ENCODE results near the gene DENND10. TPM values are rescaled to one million over a fixed set of nuclear protein-coding genes. Genes with fewer than 3 reads are reported as not detected.

The DENND10 gene, protein sequence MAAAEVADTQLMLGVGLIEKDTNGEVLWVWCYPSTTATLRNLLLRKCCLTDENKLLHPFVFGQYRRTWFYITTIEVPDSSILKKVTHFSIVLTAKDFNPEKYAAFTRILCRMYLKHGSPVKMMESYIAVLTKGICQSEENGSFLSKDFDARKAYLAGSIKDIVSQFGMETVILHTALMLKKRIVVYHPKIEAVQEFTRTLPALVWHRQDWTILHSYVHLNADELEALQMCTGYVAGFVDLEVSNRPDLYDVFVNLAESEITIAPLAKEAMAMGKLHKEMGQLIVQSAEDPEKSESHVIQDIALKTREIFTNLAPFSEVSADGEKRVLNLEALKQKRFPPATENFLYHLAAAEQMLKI
- total RNA-seq (2021) (58.7 to 60.6 TPM (median 59.0 TPM) in 3 replicates), Bru-seq, nascent RNA (percentile 71 among the genes with signal in this experiment)
- long read RNA-seq, experiment 1, transcript FAM45A-201 (9 exons, 1,648 nt), result major isoform, 111 of 221 reads
- long read RNA-seq, experiment 1, partial matches to known transcripts, result 15 of 221 reads
- long read RNA-seq, experiment 1, other reads (novel, unspliced or antisense), result 93 of 221 reads
- long read RNA-seq, experiment 2, transcript FAM45A-201 (9 exons, 1,648 nt), result major isoform, 16 of 55 reads
- long read RNA-seq, experiment 2, partial matches to known transcripts, result 12 of 55 reads
- long read RNA-seq, experiment 2, other reads (novel, unspliced or antisense), result 26 of 55 reads
- long read RNA-seq, experiment 3, transcript FAM45A-201 (9 exons, 1,648 nt), result major isoform, 129 of 253 reads
- long read RNA-seq, experiment 3, partial matches to known transcripts, result 4 of 253 reads
- long read RNA-seq, experiment 3, other reads (novel, unspliced or antisense), result 119 of 253 reads

DNA sequence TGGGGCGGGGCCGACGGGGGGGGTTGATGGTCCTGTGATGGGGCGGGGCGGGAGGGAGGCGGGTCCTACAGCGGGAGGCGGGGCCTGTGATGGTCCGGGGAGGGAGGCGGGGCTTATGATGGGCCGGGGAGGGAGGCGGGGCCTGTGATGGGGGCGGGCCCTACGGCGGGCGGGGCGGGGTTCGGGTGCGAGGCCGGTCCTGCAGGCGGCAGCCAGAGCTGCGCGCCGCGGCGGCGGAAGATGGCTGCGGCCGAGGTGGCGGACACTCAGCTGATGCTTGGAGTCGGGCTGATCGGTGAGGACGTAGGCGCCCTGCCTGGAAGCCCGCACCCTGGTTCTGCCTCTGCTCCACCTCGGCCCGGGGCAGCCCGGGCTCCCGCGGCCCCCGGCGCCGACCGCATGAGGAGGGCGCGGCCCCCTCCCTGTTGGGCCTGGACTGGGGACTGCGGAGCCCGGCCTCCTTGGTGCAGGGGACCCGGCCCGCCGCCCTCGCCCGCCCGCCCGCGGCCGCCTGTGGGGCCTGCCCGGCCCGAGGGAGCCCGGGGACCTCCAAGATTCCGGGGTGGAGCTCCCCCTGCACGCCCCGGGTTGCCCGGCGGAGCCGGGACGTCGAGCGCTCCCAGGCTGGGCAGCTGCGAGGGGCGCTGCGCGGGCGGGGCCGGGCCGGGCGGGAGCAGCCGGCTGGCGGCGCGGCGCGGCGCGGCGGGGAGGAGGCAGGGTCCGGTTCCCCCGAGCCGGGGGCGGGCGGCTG lies at the start of gene DENND10:
DENND10 (plus strand) TSS at position 211 of the 751 bp plus-strand sequence; CDS start at position 241, 30 bp downstream.
- peak; percentile 85 for ATAC-seq
- ChIA-PET POLR2A (interaction anchor here (1.0 to 1.2 kb wide), 4 partner anchors 22 to 75 kb away, joined by 3 to 4 read pairs (median 3); partner anchors contain the start of genes EIF3A and NANOS1), CTCF (interaction anchor here (0.9 to 2.3 kb wide), 4 partner anchors 19 to 106 kb away, joined by 3 to 9 read pairs (median 6); no protein-coding TSS in a partner anchor)
- TF ChIP-seq TP53 (CRISPR knock-in tag; IDR thresholded peaks at IDR 0.05) (peak; percentile 79; the same call in 1 of the 2 replicates), SP1 (CRISPR knock-in tag; conservative IDR thresholded peaks at IDR 0.05) (peak; percentile 83), ZNF232 (CRISPR knock-in tag; IDR thresholded peaks at IDR 0.05) (no peak), MYBL2 (CRISPR knock-in tag; IDR thresholded peaks at IDR 0.05) (peak; percentile 49; the same call in 1 of the 2 replicates), TEAD1 (CRISPR knock-in tag; IDR thresholded peaks at IDR 0.05) (peak; percentile 58; the same call in 1 of the 2 replicates), JUN (CRISPR knock-in tag; IDR thresholded peaks at IDR 0.05) (no peak), ETV6 (CRISPR knock-in tag; IDR thresholded peaks at IDR 0.05) (peak; percentile 62; the same call in 1 of the 2 replicates), GABPB1 (CRISPR knock-in tag; IDR thresholded peaks at IDR 0.05) (peak; percentile 34; the same call in 1 of the 2 replicates)
- TF ChIP-seq, protein P1, sequence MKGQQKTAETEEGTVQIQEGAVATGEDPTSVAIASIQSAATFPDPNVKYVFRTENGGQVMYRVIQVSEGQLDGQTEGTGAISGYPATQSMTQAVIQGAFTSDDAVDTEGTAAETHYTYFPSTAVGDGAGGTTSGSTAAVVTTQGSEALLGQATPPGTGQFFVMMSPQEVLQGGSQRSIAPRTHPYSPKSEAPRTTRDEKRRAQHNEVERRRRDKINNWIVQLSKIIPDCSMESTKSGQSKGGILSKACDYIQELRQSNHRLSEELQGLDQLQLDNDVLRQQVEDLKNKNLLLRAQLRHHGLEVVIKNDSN (CRISPR knock-in tag; IDR thresholded peaks at IDR 0.05), result 0 out of 2 replicates have a peak, but pooled peaks have one; percentile 30
- TF ChIP-seq, protein P2, sequence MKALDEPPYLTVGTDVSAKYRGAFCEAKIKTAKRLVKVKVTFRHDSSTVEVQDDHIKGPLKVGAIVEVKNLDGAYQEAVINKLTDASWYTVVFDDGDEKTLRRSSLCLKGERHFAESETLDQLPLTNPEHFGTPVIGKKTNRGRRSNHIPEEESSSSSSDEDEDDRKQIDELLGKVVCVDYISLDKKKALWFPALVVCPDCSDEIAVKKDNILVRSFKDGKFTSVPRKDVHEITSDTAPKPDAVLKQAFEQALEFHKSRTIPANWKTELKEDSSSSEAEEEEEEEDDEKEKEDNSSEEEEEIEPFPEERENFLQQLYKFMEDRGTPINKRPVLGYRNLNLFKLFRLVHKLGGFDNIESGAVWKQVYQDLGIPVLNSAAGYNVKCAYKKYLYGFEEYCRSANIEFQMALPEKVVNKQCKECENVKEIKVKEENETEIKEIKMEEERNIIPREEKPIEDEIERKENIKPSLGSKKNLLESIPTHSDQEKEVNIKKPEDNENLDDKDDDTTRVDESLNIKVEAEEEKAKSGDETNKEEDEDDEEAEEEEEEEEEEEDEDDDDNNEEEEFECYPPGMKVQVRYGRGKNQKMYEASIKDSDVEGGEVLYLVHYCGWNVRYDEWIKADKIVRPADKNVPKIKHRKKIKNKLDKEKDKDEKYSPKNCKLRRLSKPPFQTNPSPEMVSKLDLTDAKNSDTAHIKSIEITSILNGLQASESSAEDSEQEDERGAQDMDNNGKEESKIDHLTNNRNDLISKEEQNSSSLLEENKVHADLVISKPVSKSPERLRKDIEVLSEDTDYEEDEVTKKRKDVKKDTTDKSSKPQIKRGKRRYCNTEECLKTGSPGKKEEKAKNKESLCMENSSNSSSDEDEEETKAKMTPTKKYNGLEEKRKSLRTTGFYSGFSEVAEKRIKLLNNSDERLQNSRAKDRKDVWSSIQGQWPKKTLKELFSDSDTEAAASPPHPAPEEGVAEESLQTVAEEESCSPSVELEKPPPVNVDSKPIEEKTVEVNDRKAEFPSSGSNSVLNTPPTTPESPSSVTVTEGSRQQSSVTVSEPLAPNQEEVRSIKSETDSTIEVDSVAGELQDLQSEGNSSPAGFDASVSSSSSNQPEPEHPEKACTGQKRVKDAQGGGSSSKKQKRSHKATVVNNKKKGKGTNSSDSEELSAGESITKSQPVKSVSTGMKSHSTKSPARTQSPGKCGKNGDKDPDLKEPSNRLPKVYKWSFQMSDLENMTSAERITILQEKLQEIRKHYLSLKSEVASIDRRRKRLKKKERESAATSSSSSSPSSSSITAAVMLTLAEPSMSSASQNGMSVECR (CRISPR knock-in tag; IDR thresholded peaks at IDR 0.05; ENCODE audit: borderline replicate concordance), result 0 out of 2 replicates have a peak, but pooled peaks have one; percentile 29
- TF ChIP-seq, protein P3, sequence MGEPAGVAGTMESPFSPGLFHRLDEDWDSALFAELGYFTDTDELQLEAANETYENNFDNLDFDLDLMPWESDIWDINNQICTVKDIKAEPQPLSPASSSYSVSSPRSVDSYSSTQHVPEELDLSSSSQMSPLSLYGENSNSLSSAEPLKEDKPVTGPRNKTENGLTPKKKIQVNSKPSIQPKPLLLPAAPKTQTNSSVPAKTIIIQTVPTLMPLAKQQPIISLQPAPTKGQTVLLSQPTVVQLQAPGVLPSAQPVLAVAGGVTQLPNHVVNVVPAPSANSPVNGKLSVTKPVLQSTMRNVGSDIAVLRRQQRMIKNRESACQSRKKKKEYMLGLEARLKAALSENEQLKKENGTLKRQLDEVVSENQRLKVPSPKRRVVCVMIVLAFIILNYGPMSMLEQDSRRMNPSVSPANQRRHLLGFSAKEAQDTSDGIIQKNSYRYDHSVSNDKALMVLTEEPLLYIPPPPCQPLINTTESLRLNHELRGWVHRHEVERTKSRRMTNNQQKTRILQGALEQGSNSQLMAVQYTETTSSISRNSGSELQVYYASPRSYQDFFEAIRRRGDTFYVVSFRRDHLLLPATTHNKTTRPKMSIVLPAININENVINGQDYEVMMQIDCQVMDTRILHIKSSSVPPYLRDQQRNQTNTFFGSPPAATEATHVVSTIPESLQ (CRISPR knock-in tag; IDR thresholded peaks at IDR 0.05), result no peak
- TF ChIP-seq, protein P4, sequence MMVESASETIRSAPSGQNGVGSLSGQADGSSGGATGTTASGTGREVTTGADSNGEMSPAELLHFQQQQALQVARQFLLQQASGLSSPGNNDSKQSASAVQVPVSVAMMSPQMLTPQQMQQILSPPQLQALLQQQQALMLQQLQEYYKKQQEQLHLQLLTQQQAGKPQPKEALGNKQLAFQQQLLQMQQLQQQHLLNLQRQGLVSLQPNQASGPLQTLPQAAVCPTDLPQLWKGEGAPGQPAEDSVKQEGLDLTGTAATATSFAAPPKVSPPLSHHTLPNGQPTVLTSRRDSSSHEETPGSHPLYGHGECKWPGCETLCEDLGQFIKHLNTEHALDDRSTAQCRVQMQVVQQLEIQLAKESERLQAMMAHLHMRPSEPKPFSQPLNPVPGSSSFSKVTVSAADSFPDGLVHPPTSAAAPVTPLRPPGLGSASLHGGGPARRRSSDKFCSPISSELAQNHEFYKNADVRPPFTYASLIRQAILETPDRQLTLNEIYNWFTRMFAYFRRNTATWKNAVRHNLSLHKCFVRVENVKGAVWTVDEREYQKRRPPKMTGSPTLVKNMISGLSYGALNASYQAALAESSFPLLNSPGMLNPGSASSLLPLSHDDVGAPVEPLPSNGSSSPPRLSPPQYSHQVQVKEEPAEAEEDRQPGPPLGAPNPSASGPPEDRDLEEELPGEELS (CRISPR knock-in tag; IDR thresholded peaks at IDR 0.05), result peak; percentile 60
- TF ChIP-seq, protein P5, sequence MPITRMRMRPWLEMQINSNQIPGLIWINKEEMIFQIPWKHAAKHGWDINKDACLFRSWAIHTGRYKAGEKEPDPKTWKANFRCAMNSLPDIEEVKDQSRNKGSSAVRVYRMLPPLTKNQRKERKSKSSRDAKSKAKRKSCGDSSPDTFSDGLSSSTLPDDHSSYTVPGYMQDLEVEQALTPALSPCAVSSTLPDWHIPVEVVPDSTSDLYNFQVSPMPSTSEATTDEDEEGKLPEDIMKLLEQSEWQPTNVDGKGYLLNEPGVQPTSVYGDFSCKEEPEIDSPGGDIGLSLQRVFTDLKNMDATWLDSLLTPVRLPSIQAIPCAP (CRISPR knock-in tag; IDR thresholded peaks at IDR 0.05), result 0 out of 2 replicates have a peak, but pooled peaks have one; percentile 31
- H3K9me3 Mint-ChIP-seq, result no peaks in the 10 kb centered on the region
- peaks cover 9% of the 10 kb centered on the region for H3K36me3 Mint-ChIP-seq
- DNase-seq (ENCODE audit: low spot score), result peak; percentile 84
- H3K4me1 Mint-ChIP-seq, result peaks cover 6% of the 10 kb centered on the region
- peaks cover 3% of the 10 kb centered on the region; the same call in 1 of the 2 replicates for H3K27me3 Mint-ChIP-seq (ENCODE audit: low read depth)
- peak within 1 kb of the TSS; percentile 15; the same call in 1 of the 2 replicates for H3K27ac Mint-ChIP-seq
- peak within 1 kb of the TSS; percentile 74 for H3K4me3 Mint-ChIP-seq
